ENCODE results near the gene ZFR.

- no peak for TF ChIP-seq SPI1 (IDR thresholded peaks at IDR 0.05; ENCODE audit: low read depth, low read length)
- no peak for TF ChIP-seq POLR2A (IDR thresholded peaks at IDR 0.05; ENCODE audit: low read depth, low read length)
Observed at GRCh38 chr5:32379421-32379820, 65.1 kb downstream of the ZFR start.

Data from GM12891 (cell line).